Measurements from ENCODE around the gene IRF2BP2.
A peak's percentile ranks its signal among the peaks of the same experiment; 100 is the strongest.

The IRF2BP2 gene

DNA sequence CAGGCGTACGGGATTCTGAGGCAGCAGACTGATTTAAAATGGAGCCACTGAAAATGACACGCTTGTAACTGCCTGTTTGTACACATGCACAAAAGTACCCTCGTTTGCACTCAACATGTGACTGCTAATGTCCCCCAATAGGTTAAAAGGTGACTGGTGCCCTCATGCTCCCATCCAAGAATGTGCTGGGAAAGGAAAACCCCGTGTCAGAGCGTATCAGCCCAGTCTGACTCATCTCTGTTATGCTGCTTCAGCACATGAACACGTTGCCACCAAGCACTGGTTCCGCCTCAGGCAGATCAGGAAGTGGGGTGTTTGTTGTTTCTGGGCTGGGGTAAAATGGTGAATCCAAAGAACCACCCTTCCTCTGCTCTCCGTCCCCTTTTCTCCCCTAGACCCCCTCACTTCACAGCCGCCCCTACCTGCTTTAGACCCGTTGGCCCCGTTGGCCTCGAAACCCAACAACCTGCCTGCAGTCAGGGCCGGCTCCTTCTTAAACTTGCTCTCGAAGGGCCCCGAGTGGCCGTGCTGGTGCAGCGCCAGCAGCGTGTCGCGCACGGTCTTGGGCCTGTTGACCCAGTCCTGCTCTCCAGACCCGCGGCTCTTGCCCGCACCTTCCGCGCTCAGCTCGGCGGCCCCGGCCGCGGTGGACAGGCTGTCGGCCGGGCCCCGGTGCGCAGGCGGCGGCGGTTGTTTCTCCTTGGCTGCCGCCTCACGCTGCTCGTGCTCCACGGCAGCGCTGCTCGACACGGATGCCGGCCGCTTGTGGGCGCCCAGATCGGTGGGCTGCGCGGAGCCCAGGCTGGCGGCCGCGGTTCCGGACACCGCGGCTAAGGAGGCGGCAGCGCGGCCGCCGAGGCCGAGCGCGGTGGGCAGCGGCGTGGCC, 1.7 kb downstream of the IRF2BP2 start (continued):
- TF ChIP-seq ZNF670 (tag by site-specific recombination; IDR thresholded peaks at IDR 0.05; ENCODE audit: low read depth) (no peak), ZNF16 (tag by site-specific recombination; IDR thresholded peaks at IDR 0.05; ENCODE audit: low read depth) (no peak), ZNF302 (tag by site-specific recombination; IDR thresholded peaks at IDR 0.05; ENCODE audit: low read depth) (no peak), WT1 (tag by site-specific recombination; IDR thresholded peaks at IDR 0.05) (peak; percentile 86), ZNF37A (tag by site-specific recombination; IDR thresholded peaks at IDR 0.05) (no peak), ZNF391 (tag by site-specific recombination; IDR thresholded peaks at IDR 0.05; ENCODE audit: borderline replicate concordance, low read depth) (peak; percentile 82), ZNF654 (tag by site-specific recombination; IDR thresholded peaks at IDR 0.05; ENCODE audit: low read depth) (no peak), ZNF658 (tag by site-specific recombination; IDR thresholded peaks at IDR 0.05) (no peak), ZNF223 (tag by site-specific recombination; IDR thresholded peaks at IDR 0.05) (peak; percentile 61; the same call in 1 of the 2 replicates), ZNF155 (tag by site-specific recombination; IDR thresholded peaks at IDR 0.05) (no peak), ZNF214 (tag by site-specific recombination; IDR thresholded peaks at IDR 0.05; ENCODE audit: borderline replicate concordance) (no peak), ZNF24 (tag by site-specific recombination; IDR thresholded peaks at IDR 0.05) (peak; percentile 79), ZBTB8A (tag by site-specific recombination; IDR thresholded peaks at IDR 0.05) (peak; percentile 82), ZNF146 (tag by site-specific recombination; IDR thresholded peaks at IDR 0.05) (peak; percentile 4; the same call in 1 of the 2 replicates), ZNF629 (tag by site-specific recombination; IDR thresholded peaks at IDR 0.05) (peak; percentile 92), ZNF426 (tag by site-specific recombination; IDR thresholded peaks at IDR 0.05) (no peak), ZNF169 (tag by site-specific recombination; IDR thresholded peaks at IDR 0.05) (0 out of 2 replicates have a peak, but pooled peaks have one; percentile 36), HOXA7 (CRISPR knock-in tag; IDR thresholded peaks at IDR 0.05; ENCODE audit: borderline replicate concordance) (0 out of 2 replicates have a peak, but pooled peaks have one; percentile 68), ZNF521 (tag by site-specific recombination; IDR thresholded peaks at IDR 0.05) (no peak), ZFP41 (tag by site-specific recombination; IDR thresholded peaks at IDR 0.05; ENCODE audit: borderline replicate concordance) (no peak)
- TF ChIP-seq, protein P1, sequence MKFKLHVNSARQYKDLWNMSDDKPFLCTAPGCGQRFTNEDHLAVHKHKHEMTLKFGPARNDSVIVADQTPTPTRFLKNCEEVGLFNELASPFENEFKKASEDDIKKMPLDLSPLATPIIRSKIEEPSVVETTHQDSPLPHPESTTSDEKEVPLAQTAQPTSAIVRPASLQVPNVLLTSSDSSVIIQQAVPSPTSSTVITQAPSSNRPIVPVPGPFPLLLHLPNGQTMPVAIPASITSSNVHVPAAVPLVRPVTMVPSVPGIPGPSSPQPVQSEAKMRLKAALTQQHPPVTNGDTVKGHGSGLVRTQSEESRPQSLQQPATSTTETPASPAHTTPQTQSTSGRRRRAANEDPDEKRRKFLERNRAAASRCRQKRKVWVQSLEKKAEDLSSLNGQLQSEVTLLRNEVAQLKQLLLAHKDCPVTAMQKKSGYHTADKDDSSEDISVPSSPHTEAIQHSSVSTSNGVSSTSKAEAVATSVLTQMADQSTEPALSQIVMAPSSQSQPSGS (tag by site-specific recombination; IDR thresholded peaks at IDR 0.05; ENCODE audit: low read depth): no peak
- TF ChIP-seq, protein P2, sequence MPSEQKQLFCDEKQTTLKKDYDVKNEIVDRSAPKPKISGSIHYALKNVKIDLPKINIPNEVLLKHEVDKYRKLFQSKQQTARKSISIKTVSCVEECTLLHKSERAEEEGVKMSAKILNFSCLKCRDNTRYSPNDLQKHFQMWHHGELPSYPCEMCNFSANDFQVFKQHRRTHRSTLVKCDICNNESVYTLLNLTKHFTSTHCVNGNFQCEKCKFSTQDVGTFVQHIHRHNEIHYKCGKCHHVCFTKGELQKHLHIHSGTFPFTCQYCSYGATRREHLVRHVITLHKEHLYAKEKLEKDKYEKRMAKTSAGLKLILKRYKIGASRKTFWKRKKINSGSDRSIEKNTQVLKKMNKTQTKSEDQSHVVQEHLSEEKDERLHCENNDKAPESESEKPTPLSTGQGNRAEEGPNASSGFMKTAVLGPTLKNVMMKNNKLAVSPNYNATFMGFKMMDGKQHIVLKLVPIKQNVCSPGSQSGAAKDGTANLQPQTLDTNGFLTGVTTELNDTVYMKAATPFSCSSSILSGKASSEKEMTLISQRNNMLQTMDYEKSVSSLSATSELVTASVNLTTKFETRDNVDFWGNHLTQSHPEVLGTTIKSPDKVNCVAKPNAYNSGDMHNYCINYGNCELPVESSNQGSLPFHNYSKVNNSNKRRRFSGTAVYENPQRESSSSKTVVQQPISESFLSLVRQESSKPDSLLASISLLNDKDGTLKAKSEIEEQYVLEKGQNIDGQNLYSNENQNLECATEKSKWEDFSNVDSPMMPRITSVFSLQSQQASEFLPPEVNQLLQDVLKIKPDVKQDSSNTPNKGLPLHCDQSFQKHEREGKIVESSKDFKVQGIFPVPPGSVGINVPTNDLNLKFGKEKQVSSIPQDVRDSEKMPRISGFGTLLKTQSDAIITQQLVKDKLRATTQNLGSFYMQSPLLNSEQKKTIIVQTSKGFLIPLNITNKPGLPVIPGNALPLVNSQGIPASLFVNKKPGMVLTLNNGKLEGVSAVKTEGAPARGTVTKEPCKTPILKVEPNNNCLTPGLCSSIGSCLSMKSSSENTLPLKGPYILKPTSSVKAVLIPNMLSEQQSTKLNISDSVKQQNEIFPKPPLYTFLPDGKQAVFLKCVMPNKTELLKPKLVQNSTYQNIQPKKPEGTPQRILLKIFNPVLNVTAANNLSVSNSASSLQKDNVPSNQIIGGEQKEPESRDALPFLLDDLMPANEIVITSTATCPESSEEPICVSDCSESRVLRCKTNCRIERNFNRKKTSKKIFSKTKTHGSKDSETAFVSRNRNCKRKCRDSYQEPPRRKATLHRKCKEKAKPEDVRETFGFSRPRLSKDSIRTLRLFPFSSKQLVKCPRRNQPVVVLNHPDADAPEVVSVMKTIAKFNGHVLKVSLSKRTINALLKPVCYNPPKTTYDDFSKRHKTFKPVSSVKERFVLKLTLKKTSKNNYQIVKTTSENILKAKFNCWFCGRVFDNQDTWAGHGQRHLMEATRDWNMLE (tag by site-specific recombination; conservative IDR thresholded peaks at IDR 0.05; ENCODE audit: low read depth): no peak
- TF ChIP-seq, protein P3, sequence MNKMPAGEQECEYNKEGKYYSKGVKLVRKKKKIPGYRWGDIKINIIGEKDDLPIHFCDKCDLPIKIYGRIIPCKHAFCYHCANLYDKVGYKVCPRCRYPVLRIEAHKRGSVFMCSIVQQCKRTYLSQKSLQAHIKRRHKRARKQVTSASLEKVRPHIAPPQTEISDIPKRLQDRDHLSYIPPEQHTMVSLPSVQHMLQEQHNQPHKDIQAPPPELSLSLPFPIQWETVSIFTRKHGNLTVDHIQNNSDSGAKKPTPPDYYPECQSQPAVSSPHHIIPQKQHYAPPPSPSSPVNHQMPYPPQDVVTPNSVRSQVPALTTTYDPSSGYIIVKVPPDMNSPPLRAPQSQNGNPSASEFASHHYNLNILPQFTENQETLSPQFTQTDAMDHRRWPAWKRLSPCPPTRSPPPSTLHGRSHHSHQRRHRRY (tag by site-specific recombination; IDR thresholded peaks at IDR 0.05): no peak; the same call in none of the 2 replicates
- TF ChIP-seq, protein P4, sequence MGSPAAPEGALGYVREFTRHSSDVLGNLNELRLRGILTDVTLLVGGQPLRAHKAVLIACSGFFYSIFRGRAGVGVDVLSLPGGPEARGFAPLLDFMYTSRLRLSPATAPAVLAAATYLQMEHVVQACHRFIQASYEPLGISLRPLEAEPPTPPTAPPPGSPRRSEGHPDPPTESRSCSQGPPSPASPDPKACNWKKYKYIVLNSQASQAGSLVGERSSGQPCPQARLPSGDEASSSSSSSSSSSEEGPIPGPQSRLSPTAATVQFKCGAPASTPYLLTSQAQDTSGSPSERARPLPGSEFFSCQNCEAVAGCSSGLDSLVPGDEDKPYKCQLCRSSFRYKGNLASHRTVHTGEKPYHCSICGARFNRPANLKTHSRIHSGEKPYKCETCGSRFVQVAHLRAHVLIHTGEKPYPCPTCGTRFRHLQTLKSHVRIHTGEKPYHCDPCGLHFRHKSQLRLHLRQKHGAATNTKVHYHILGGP (tag by site-specific recombination; IDR thresholded peaks at IDR 0.05): no peak; the same call in 1 of the 2 replicates
- TF ChIP-seq, protein P5, sequence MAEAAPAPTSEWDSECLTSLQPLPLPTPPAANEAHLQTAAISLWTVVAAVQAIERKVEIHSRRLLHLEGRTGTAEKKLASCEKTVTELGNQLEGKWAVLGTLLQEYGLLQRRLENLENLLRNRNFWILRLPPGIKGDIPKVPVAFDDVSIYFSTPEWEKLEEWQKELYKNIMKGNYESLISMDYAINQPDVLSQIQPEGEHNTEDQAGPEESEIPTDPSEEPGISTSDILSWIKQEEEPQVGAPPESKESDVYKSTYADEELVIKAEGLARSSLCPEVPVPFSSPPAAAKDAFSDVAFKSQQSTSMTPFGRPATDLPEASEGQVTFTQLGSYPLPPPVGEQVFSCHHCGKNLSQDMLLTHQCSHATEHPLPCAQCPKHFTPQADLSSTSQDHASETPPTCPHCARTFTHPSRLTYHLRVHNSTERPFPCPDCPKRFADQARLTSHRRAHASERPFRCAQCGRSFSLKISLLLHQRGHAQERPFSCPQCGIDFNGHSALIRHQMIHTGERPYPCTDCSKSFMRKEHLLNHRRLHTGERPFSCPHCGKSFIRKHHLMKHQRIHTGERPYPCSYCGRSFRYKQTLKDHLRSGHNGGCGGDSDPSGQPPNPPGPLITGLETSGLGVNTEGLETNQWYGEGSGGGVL (tag by site-specific recombination; IDR thresholded peaks at IDR 0.05): peak; percentile 57; the same call in 1 of the 2 replicates
- TF ChIP-seq, protein P6, sequence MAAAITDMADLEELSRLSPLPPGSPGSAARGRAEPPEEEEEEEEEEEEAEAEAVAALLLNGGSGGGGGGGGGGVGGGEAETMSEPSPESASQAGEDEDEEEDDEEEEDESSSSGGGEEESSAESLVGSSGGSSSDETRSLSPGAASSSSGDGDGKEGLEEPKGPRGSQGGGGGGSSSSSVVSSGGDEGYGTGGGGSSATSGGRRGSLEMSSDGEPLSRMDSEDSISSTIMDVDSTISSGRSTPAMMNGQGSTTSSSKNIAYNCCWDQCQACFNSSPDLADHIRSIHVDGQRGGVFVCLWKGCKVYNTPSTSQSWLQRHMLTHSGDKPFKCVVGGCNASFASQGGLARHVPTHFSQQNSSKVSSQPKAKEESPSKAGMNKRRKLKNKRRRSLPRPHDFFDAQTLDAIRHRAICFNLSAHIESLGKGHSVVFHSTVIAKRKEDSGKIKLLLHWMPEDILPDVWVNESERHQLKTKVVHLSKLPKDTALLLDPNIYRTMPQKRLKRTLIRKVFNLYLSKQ (tag by site-specific recombination; IDR thresholded peaks at IDR 0.05; ENCODE audit: borderline replicate concordance): no peak

Data from HEK293 (cell line).